Gastrocnemius medialis (tissue), 4 donors: ENCODE data around the gene MYO1G.

Experiments
- POLR2A ChIP-seq, 2 donors: fragments of 450-650 bp; IDR thresholded peaks; one replicate each; pipeline ENCODE4 v1.6.1; 2017; ENCODE audit warnings: antibody characterized with exemption in 2 of 2, mild to moderate bottlenecking in 2 of 2, moderate library complexity in 2 of 2
- TF ChIP-seq, protein P1 (sequence below), 5 experiments: fragments of 450-650 bp in 3 of 5; fragments of 200-600 bp in 2 of 5; sonication (generic) in 2 of 5; IDR thresholded peaks in 4 of 5; conservative IDR thresholded peaks in 1 of 5; 1 replicate in 4 of 5; 2 replicates in 1 of 5; pipeline ENCODE4 v1.5.1; 2016 to 2019; ENCODE audit warnings: antibody characterized with exemption in 5 of 5, mild to moderate bottlenecking in 3 of 5, moderate library complexity in 3 of 5

DNA sequence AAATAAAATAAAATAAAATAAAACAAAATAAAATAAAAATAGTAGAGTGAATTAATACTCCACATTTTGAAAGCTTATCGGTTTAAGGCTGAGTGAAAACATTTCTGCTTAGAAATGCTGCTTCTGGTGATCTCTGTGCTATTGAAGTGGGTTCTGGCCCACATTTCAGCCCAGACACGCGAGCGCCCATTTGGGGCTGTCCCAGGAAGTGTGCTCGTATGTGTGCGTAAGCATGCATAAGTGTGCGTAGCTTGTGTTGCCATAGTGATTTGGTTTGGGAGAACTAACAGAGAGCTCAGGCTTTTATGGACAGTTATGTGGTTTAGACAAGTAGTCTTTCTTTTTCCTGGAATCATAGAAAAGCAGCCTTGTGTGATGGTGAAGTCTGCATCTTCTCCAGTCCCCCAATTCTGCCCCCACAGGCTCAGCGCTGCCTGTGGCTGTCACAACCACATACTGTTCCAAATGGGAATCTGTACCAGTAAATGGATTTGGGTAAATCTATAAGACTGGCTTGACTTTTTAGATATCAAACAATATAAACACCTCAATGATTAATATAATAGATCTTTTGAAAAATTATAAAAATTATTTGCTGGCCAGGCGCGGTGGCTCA is 63.7 kb downstream of the MYO1G start:
- TF ChIP-seq POLR2A (IDR thresholded peaks at IDR 0.05), result no peak
- TF ChIP-seq, protein P1, sequence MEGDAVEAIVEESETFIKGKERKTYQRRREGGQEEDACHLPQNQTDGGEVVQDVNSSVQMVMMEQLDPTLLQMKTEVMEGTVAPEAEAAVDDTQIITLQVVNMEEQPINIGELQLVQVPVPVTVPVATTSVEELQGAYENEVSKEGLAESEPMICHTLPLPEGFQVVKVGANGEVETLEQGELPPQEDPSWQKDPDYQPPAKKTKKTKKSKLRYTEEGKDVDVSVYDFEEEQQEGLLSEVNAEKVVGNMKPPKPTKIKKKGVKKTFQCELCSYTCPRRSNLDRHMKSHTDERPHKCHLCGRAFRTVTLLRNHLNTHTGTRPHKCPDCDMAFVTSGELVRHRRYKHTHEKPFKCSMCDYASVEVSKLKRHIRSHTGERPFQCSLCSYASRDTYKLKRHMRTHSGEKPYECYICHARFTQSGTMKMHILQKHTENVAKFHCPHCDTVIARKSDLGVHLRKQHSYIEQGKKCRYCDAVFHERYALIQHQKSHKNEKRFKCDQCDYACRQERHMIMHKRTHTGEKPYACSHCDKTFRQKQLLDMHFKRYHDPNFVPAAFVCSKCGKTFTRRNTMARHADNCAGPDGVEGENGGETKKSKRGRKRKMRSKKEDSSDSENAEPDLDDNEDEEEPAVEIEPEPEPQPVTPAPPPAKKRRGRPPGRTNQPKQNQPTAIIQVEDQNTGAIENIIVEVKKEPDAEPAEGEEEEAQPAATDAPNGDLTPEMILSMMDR (IDR thresholded peaks at IDR 0.05 in 4 of 5, conservative IDR thresholded peaks at IDR 0.05 in 1 of 5), result no peak
